Chondrocyte (in vitro differentiated cells): Measurements from ENCODE around the gene DNAH12. TPM values are rescaled to one million over a fixed set of nuclear protein-coding genes. Genes with fewer than 3 reads are reported as not detected.
"Not testable (repeated sequence)": the region's sequence is repeated elsewhere in the genome, so short reads cannot be mapped to it uniquely, and the experiment has no call there.

Experiments
- DNase-seq: peaks from one replicate; pipeline ENCODE4 v3.0.0; 2021; ENCODE audit warnings: mixed read lengths, low spot score
- H3K27ac Mint-ChIP-seq: one replicate; pipeline ENCODE4 v1.8.0; 2021; ENCODE audit warnings: mild to moderate bottlenecking, moderate library complexity, mixed read lengths; ENCODE audit not compliant: unreplicated experiment
- H3K27me3 Mint-ChIP-seq: 2 replicates; pipeline ENCODE4 v1.8.0; 2021; ENCODE audit warnings: low read depth, mixed read lengths
- H3K36me3 Mint-ChIP-seq: 2 replicates; pipeline ENCODE4 v1.8.0; 2021; ENCODE audit warnings: low read depth, mixed read lengths
- H3K4me1 Mint-ChIP-seq: 2 replicates; pipeline ENCODE4 v1.8.0; 2021; ENCODE audit warnings: low read depth, mild to moderate bottlenecking, mixed read lengths
- H3K4me3 Mint-ChIP-seq: one replicate; pipeline ENCODE4 v1.8.0; 2021; ENCODE audit warnings: mild to moderate bottlenecking, moderate library complexity, mixed read lengths; ENCODE audit not compliant: unreplicated experiment
- H3K9me3 Mint-ChIP-seq: 2 replicates; pipeline ENCODE4 v1.8.0; 2021; ENCODE audit warnings: low read depth, mixed read lengths
- CTCF ChIP-seq: fragments of 200-600 bp; sonication (generic); IDR thresholded peaks from 2 replicates; pipeline ENCODE4 v1.5.0; 2021; ENCODE audit warnings: antibody characterized with exemption, mild to moderate bottlenecking, moderate library complexity
- total RNA-seq: library from RNA; stranded (reverse); gene quantifications from 3 replicates; pipeline ENCODE4 v1.2.1, GENCODE V29; 2021

Gene DNAH12
- total RNA-seq, 1 donor from 2014 or later = 0.02 TPM

- H3K4me3 Mint-ChIP-seq = no peak overlapping the region
- peaks cover 3% of the 10 kb centered on the region for H3K9me3 Mint-ChIP-seq
- H3K27me3 Mint-ChIP-seq = peaks cover 6% of the 10 kb centered on the region
- H3K36me3 Mint-ChIP-seq = peaks cover 3% of the 10 kb centered on the region
- DNase-seq = no peak
- no peak overlapping the region for H3K27ac Mint-ChIP-seq
- no peaks in the 10 kb centered on the region for H3K4me1 Mint-ChIP-seq
- TF ChIP-seq CTCF = no peak
These were observed 173.8 kb downstream of the DNAH12 start for GRCh38 chr3:57370341-57370740.

GRCh38 chr3:57365089-57365488, 179.1 kb downstream of the DNAH12 start:
- H3K36me3 Mint-ChIP-seq, H3K9me3 Mint-ChIP-seq, DNase-seq, H3K27ac Mint-ChIP-seq, H3K4me1 Mint-ChIP-seq, H3K4me3 Mint-ChIP-seq: not testable (repeated sequence)
- H3K27me3 Mint-ChIP-seq = peaks cover 18% of the 10 kb centered on the region

- not testable (repeated sequence) for H3K27me3 Mint-ChIP-seq, H3K4me3 Mint-ChIP-seq, H3K36me3 Mint-ChIP-seq, H3K4me1 Mint-ChIP-seq, H3K9me3 Mint-ChIP-seq, DNase-seq, H3K27ac Mint-ChIP-seq
These were observed 187.9 kb downstream of the DNAH12 start for GRCh38 chr3:57356275-57356674.

- H3K27me3 Mint-ChIP-seq = peaks cover 7% of the 10 kb centered on the region
- H3K4me3 Mint-ChIP-seq = no peak overlapping the region
- H3K9me3 Mint-ChIP-seq = no peaks in the 10 kb centered on the region
These were observed 189.4 kb downstream of the DNAH12 start for GRCh38 chr3:57354768-57355167.

GRCh38 chr3:57350271-57350670, 193.9 kb downstream of the DNAH12 start:
- Mint-ChIP-seq H3K27me3 (peaks cover 18% of the 10 kb centered on the region), H3K9me3 (peaks cover 13% of the 10 kb centered on the region), H3K27ac (no peak overlapping the region), H3K36me3 (no peaks in the 10 kb centered on the region), H3K4me3 (no peak overlapping the region), H3K4me1 (peaks cover 4% of the 10 kb centered on the region)
- no peak for DNase-seq
- no peak for TF ChIP-seq CTCF

More at GRCh38 chr3:57354768-57355167, 189.4 kb downstream of the DNAH12 start:
- no peak for DNase-seq
- H3K36me3 Mint-ChIP-seq = no peaks in the 10 kb centered on the region
- peaks cover 4% of the 10 kb centered on the region for H3K4me1 Mint-ChIP-seq
- H3K27ac Mint-ChIP-seq = no peak overlapping the region
- TF ChIP-seq CTCF = no peak

GRCh38 chr3:57339071-57339642, 205.0 kb downstream of the DNAH12 start:
- not testable (repeated sequence) for H3K36me3 Mint-ChIP-seq, DNase-seq, H3K4me3 Mint-ChIP-seq, H3K27ac Mint-ChIP-seq, H3K9me3 Mint-ChIP-seq, H3K4me1 Mint-ChIP-seq
- H3K27me3 Mint-ChIP-seq = peaks cover 39% of the 10 kb centered on the region

- H3K36me3 Mint-ChIP-seq, H3K27ac Mint-ChIP-seq, H3K4me1 Mint-ChIP-seq, H3K9me3 Mint-ChIP-seq, DNase-seq, H3K4me3 Mint-ChIP-seq: not testable (repeated sequence)
- peaks cover 39% of the 10 kb centered on the region for H3K27me3 Mint-ChIP-seq
These were observed 205.7 kb downstream of the DNAH12 start for GRCh38 chr3:57338272-57339070.
